Activated CD8-positive, alpha-beta T cell treated with anti-CD3 and anti-CD28 coated beads, Interleukin-2, amount 10 ng/mL, durations not matched to agents 7 days and 5 days (primary cell): ENCODE results near the gene AP2A1. TPM values are rescaled to one million over a fixed set of nuclear protein-coding genes. Genes with fewer than 3 reads are reported as not detected.
"Not testable (repeated sequence)": the region's sequence is repeated elsewhere in the genome, so short reads cannot be mapped to it uniquely, and the experiment has no call there.

ENCODE experiments used
- ATAC-seq: fragments of 150-1000 bp; cut with Tn5 transposase; one replicate; pipeline ENCODE4 v1.10.0; 2021; ENCODE audit warnings: moderate library complexity
- CTCF ChIA-PET: fragments of 350-600 bp; sonication (Branson Sonifier 250); formaldehyde crosslinking; loops from one replicate; lab custom pipeline; 2021; ENCODE audit warnings: antibody characterized with exemption; lab: Charles Lee
- POLR2A ChIA-PET: fragments of 350-600 bp; sonication (Branson Sonifier 250); formaldehyde crosslinking; loops from one replicate; lab custom pipeline; 2021; ENCODE audit warnings: antibody characterized with exemption; lab: Charles Lee
- DNase-seq: peaks from one replicate; pipeline ENCODE4 v3.0.0-alpha.2; 2020
- H3K27ac Mint-ChIP-seq: one replicate; pipeline ENCODE4 v1.8.0; 2021; ENCODE audit warnings: mild to moderate bottlenecking, mixed read lengths
- H3K27me3 Mint-ChIP-seq: one replicate; pipeline ENCODE4 v1.8.0; 2021; ENCODE audit warnings: low read depth, mixed read lengths
- H3K36me3 Mint-ChIP-seq: one replicate; pipeline ENCODE4 v1.8.0; 2021; ENCODE audit warnings: low read depth, mixed read lengths
- H3K4me1 Mint-ChIP-seq: one replicate; pipeline ENCODE4 v1.8.0; 2021; ENCODE audit warnings: low read depth, mixed read lengths
- H3K4me3 Mint-ChIP-seq: one replicate; pipeline ENCODE4 v1.8.0; 2021; ENCODE audit warnings: mild to moderate bottlenecking, mixed read lengths
- H3K9me3 Mint-ChIP-seq: one replicate; pipeline ENCODE4 v1.8.0; 2022; ENCODE audit warnings: mixed read lengths; ENCODE audit not compliant: insufficient read depth
- total RNA-seq, 2 experiments: library from RNA; stranded (reverse); gene quantifications; one replicate each; pipeline ENCODE4 v1.2.3, GENCODE V29; 2021

Gene AP2A1
- total RNA-seq, 2 experiments from 2014 or later = 88.1 to 96.4 TPM

DNA sequence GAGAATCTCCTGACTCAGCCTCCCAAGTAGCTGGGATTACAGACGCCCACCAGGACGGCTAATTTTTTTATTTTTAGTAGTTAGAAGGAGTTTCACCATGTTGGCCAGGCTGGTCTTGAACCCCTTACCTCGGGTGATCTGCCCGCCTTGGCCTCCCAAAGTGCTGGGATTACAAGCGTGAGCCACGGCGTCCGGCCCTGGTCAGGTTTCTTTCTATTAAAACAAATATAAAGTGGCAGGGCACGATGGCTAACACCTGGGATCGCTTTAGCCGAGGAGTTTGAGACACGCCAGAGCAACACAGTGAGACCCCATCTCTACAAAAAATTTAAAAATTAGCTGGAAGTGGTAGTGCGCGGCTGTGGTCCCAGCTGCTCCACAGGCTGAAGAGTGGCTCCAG lies 49.8 kb downstream of the AP2A1 start:
- Mint-ChIP-seq H3K4me3 (no peak overlapping the region), H3K27ac (no peak overlapping the region), H3K36me3 (peaks cover 14% of the 10 kb centered on the region), H3K9me3 (no peaks in the 10 kb centered on the region), H3K4me1 (peaks cover 40% of the 10 kb centered on the region), H3K27me3 (peaks cover 2% of the 10 kb centered on the region)
- ChIA-PET POLR2A (no interaction called here), CTCF (no interaction called here)
- ATAC-seq = no peak
- DNase-seq = no peak

DNA sequence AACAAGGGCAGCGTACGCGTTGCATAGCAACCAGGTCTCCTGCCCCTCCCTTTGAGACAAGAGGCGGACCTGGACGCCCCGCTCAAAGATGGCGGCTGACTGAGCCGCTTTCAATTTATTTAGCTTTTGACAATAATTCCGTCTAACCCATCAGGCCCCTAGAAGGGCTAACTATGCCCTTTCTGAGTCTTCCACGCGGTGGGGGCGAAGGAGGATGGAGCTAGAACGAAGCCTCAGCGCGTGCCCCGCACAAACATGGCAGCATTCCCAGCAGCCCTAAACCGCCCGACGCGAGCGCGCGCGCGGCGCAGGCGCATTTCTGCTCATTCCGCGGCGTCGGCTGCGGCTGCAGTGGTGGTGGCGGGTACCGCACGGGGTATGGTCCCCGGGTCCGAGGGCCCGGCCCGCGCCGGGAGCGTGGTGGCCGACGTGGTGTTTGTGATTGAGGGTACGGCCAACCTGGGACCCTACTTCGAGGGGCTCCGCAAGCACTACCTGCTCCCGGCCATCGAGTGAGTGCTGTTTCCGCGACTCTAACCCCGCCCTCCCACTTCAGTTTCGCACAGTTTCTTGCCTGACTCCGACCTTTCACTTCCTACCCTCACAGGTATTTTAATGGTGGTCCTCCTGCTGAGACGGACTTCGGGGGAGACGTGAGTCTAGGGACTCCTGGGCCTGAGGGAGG lies 51.3 kb downstream of the AP2A1 start, which contains the start of gene MED25:
Gene MED25 (plus strand): TSS at position 326 of the 685 bp plus-strand sequence. CDS start 53 bp downstream, at position 379.
- DNase-seq = peak; percentile 88
- Mint-ChIP-seq H3K4me3 (peak within 1 kb of the TSS; percentile 88), H3K27ac (peak within 1 kb of the TSS; percentile 96)

DNA sequence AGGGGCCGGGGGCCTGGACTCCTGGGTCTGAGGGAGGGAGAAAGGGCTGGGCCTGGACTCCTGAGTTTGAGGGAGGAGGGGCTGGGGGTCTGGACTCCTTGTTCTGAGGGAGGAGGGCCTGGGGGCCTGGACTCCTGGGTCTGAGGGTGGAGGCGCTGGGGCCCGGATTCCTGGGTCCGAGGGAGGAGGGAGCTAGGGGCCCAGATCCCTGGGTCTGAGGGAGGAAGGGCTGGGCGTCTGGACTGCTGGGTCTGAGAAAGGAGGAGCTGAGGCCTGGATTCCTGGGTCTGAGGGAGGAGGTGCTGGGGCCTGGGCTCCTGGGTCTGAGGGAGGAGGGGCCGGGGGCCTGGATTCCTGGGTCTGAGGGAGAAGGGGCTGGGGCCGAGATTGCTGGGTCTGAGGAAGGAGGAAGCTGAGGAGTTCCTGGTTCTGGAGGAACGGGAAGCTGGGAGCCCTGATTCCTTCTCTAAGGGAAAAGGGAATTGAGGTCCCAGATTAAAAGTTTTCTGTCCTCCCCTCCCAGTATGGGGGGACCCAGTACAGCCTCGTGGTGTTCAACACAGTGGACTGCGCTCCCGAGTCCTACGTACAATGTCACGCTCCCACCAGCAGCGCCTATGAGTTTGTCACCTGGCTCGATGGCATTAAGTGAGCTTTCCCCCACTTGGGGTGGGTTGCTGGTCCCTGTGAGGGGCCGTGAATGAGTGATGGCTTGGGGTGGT lies 52.0 kb downstream of the AP2A1 start:
- peak overlapping the region; percentile 88 for H3K4me3 Mint-ChIP-seq
- ATAC-seq (no peak), DNase-seq (no peak)
- H3K9me3 Mint-ChIP-seq = no peaks in the 10 kb centered on the region
- H3K27ac Mint-ChIP-seq = peak overlapping the region; percentile 96
- peaks cover 20% of the 10 kb centered on the region for H3K36me3 Mint-ChIP-seq
- ChIA-PET CTCF (interaction anchor here (1.8 kb wide), 1 partner anchor 32 kb away, joined by 6 read pairs; the partner anchor contains the start of gene PTOV1), POLR2A (interaction anchor here (0.6 to 1.9 kb wide), 8 partner anchors 9 to 1606 kb away, joined by 3 to 12 read pairs (median 3); no protein-coding TSS in a partner anchor)
- H3K4me1 Mint-ChIP-seq = peaks cover 24% of the 10 kb centered on the region
- peaks cover 2% of the 10 kb centered on the region for H3K27me3 Mint-ChIP-seq

More for the DNA sequence above, 51.3 kb downstream of the AP2A1 start, which contains the start of gene MED25:
- ATAC-seq = peak; percentile 62
- Mint-ChIP-seq H3K36me3 (peaks cover 17% of the 10 kb centered on the region), H3K9me3 (no peaks in the 10 kb centered on the region), H3K4me1 (peaks cover 28% of the 10 kb centered on the region), H3K27me3 (peaks cover 2% of the 10 kb centered on the region)
- ChIA-PET CTCF (interaction anchor here (0.9 to 1.8 kb wide), 2 partner anchors 31 to 32 kb away, joined by 3 to 6 read pairs; partner anchors contain the start of gene PTOV1), POLR2A (interaction anchor here (0.7 to 1.9 kb wide), 5 partner anchors 8 to 101 kb away, joined by 3 to 12 read pairs (median 3); partner anchors contain the start of gene PTOV1)

DNA sequence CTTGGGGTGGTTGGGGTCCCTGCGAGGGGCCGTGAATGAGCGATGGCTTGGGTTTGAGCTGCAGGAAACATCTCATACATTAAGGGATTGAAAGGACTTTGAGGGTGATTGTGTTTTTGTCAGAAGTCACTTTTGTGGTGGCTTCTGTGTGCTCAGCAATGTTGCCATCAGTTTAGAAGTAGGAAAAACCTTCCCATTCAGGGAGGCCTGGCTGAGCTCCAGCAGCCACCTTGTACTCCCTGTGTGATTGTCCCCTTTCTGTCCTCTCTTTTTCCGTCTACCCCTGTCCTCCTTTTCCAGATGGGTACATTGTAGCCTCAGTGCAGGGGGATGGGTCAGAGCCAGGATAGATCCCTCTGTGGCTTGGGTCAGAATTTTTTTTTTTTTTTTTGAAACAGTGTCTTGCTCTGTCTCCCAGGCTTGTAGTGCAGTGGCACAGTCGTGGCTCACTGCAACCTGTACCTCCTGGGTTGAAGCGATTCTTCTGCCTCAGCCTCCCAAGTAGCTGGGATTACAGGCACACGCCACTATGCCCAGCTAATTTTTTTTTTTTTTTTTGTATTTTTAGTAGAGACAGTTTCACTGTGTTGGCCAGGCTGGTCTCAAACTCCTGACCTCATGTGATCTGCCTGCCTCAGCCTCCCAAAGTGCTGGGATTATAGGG lies 52.8 kb downstream of the AP2A1 start:
- DNase-seq, ATAC-seq, CTCF ChIA-PET, H3K27me3 Mint-ChIP-seq, H3K9me3 Mint-ChIP-seq: not testable (repeated sequence)
- POLR2A ChIA-PET = interaction anchor here (0.7 to 1.9 kb wide), 5 partner anchors 13 to 1607 kb away, joined by 3 to 12 read pairs (median 3); no protein-coding TSS in a partner anchor
- peaks cover 19% of the 10 kb centered on the region for H3K4me1 Mint-ChIP-seq
- H3K27ac Mint-ChIP-seq = peak overlapping the region; percentile 96
- H3K36me3 Mint-ChIP-seq = peaks cover 20% of the 10 kb centered on the region
- H3K4me3 Mint-ChIP-seq = peak overlapping the region; percentile 88

DNA sequence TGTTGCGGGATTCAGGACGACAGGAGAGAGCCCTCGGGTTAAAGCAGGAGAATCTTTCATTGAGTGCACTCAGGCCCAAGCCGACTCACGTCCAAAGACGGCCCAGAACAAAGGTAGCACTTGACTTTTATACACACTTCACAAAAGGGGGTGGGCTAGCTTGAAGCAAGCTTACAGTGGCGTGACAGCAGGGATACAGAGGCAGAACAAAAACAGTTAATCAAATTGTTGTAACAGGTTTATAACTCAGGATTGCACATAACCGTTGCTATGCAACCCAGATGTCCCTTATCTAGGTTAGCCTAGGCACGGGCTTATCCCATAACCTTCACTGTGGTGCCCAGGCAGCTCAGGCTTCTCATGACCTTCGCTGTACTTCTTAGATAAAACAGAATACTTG lies 53.3 kb downstream of the AP2A1 start:
- H3K36me3 Mint-ChIP-seq = peaks cover 20% of the 10 kb centered on the region
- peaks cover 2% of the 10 kb centered on the region for H3K27me3 Mint-ChIP-seq
- no peak overlapping the region for H3K4me3 Mint-ChIP-seq
- H3K9me3 Mint-ChIP-seq = no peaks in the 10 kb centered on the region
- no peak for ATAC-seq
- ChIA-PET CTCF (no interaction called here), POLR2A (interaction anchor here (0.5 to 0.7 kb wide), 2 partner anchors 908 to 977 kb away, joined by 3 to 6 read pairs; no protein-coding TSS in a partner anchor)
- no peak overlapping the region for H3K27ac Mint-ChIP-seq
- H3K4me1 Mint-ChIP-seq = peaks cover 19% of the 10 kb centered on the region
- DNase-seq = no peak

- Mint-ChIP-seq H3K4me1 (peaks cover 14% of the 10 kb centered on the region), H3K27me3 (no peaks in the 10 kb centered on the region), H3K27ac (no peak overlapping the region), H3K9me3 (no peaks in the 10 kb centered on the region), H3K36me3 (peaks cover 27% of the 10 kb centered on the region), H3K4me3 (no peak overlapping the region)
- ChIA-PET CTCF (no interaction called here), POLR2A (no interaction called here)
- DNase-seq (no peak), ATAC-seq (no peak)
These were observed 56.7 kb downstream of the AP2A1 start for GRCh38 chr19:49823472-49823871.

GRCh38 chr19:49824662-49825061 lies 57.9 kb downstream of the AP2A1 start:
- DNase-seq = no peak
- POLR2A ChIA-PET = no interaction called here
- Mint-ChIP-seq H3K27me3 (no peaks in the 10 kb centered on the region), H3K4me1 (peaks cover 4% of the 10 kb centered on the region), H3K27ac (no peak overlapping the region), H3K4me3 (no peak overlapping the region), H3K36me3 (peaks cover 23% of the 10 kb centered on the region), H3K9me3 (no peaks in the 10 kb centered on the region)
- ATAC-seq = no peak
- CTCF ChIA-PET = interaction anchor here (0.7 kb wide), 1 partner anchor 24 kb away, joined by 3 read pairs; no protein-coding TSS in a partner anchor

DNA sequence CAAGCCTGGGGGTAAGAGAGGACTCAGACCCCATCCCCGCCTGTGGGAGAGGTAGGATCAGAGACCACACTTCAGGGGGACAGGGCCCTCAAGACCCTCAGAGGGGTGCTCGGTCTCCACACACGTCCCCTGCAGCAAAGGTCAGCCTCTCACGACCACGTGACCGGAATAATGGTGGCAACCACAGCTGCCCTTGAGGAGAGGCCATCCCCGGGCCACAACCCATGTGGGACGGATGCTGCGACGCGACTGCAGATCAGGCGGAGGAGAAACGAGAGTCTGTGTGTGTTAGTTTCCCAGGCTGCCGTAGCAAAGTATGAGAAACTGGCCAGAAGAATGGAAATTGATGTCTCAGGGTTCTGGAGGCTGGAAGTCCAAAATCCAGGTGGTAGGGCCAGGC lies 60.2 kb downstream of the AP2A1 start:
- no peak for ATAC-seq

DNA sequence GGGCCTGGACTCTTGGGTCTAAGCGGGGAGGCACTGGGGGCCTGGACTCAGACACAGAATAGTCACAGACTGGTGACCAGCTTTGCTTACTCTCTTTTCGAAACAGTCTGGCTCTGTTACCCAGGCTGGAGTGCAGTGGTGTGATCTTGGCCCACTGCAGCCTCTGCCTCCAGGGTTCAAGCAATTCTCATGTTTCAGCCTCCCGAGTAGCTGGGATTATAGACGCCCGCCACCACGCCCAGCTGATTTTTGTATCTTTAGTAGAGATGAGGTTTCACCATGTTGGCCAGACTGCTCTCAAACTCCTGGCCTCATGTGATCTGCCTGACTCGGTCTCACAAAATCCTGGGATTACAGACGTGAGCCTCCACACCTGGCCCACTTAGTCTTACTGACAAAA lies 62.4 kb downstream of the AP2A1 start:
- peaks cover 26% of the 10 kb centered on the region for H3K36me3 Mint-ChIP-seq
- POLR2A ChIA-PET = no interaction called here
- CTCF ChIA-PET = no interaction called here
- no peak overlapping the region for H3K27ac Mint-ChIP-seq
- ATAC-seq (no peak), DNase-seq (no peak)
- H3K4me1 Mint-ChIP-seq = peaks cover 29% of the 10 kb centered on the region
- H3K4me3 Mint-ChIP-seq = no peak overlapping the region
- no peaks in the 10 kb centered on the region for H3K27me3 Mint-ChIP-seq
- no peaks in the 10 kb centered on the region for H3K9me3 Mint-ChIP-seq

More for the DNA sequence above, 60.2 kb downstream of the AP2A1 start:
- Mint-ChIP-seq H3K27ac (no peak overlapping the region), H3K9me3 (no peaks in the 10 kb centered on the region), H3K4me3 (no peak overlapping the region), H3K27me3 (no peaks in the 10 kb centered on the region), H3K36me3 (peaks cover 22% of the 10 kb centered on the region), H3K4me1 (peaks cover 11% of the 10 kb centered on the region)
- no peak for DNase-seq
- POLR2A ChIA-PET = no interaction called here
- CTCF ChIA-PET = no interaction called here

DNA sequence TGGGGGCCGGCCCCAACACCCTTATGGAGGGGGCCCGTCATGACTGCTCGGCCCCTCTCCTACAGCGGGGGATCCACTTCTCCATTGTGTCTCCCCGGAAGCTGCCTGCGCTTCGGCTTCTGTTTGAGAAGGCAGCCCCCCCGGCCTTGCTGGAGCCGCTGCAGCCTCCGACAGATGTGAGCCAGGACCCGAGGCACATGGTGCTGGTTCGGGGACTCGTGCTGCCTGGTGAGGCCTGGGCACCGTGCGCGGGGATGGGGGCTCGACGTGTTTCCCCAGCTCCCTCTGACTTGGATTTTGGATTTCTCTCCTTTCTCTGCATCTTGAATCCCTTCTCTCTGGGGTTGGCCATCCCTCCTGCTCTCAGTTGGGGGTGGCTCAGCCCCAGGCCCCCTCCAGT lies 62.9 kb downstream of the AP2A1 start:
- Mint-ChIP-seq H3K4me1 (peaks cover 29% of the 10 kb centered on the region), H3K9me3 (no peaks in the 10 kb centered on the region), H3K4me3 (no peak overlapping the region), H3K27ac (no peak overlapping the region), H3K36me3 (peaks cover 28% of the 10 kb centered on the region), H3K27me3 (no peaks in the 10 kb centered on the region)
- ATAC-seq (no peak), DNase-seq (no peak)
- POLR2A ChIA-PET = no interaction called here
- CTCF ChIA-PET = no interaction called here

GRCh38 chr19:49830766-49831165 lies 64.0 kb downstream of the AP2A1 start:
- H3K27ac Mint-ChIP-seq = no peak overlapping the region
- no peak for ATAC-seq
- H3K4me1 Mint-ChIP-seq = peaks cover 29% of the 10 kb centered on the region
- no peaks in the 10 kb centered on the region for H3K9me3 Mint-ChIP-seq
- H3K27me3 Mint-ChIP-seq = no peaks in the 10 kb centered on the region
- no peak for DNase-seq
- POLR2A ChIA-PET = no interaction called here
- peaks cover 34% of the 10 kb centered on the region for H3K36me3 Mint-ChIP-seq
- H3K4me3 Mint-ChIP-seq = no peak overlapping the region
- CTCF ChIA-PET = no interaction called here
